Fibroblast of peridontal ligament (primary cell): ENCODE results near the gene TRIM68.
A peak's percentile ranks its signal among the peaks of the same experiment; 100 is the strongest.

ENCODE experiments used
- DNase-seq: peaks from one replicate; pipeline ENCODE4 v3.0.0-alpha.2; 2010; ENCODE audit errors: extremely low read depth

Gene TRIM68

GRCh38 chr11:4606231-4607015 is 1.6 kb downstream of the TRIM68 start:
- peak; percentile 64 for DNase-seq

GRCh38 chr11:4605057-4605456 is 3.0 kb downstream of the TRIM68 start:
- DNase-seq: no peak

- DNase-seq: no peak
Observed at GRCh38 chr11:4593739-4594138, 14.3 kb downstream of the TRIM68 start, which contains the start of gene OR52I1. OR52I1 (plus strand) TSS chr11:4594039; CDS start chr11:4594039, 0 bp downstream.

- no peak for DNase-seq
Observed at GRCh38 chr11:4589017-4589416, 19.0 kb downstream of the TRIM68 start.

GRCh38 chr11:4581443-4581842 is 26.6 kb downstream of the TRIM68 start, which contains the start of gene OR52I2:
OR52I2 (plus strand) TSS chr11:4581743.
- DNase-seq: no peak

- no peak for DNase-seq
Observed at GRCh38 chr11:4580124-4580523, 27.9 kb downstream of the TRIM68 start.

GRCh38 chr11:4578624-4579023 is 29.4 kb downstream of the TRIM68 start:
- no peak for DNase-seq

GRCh38 chr11:4577761-4578160 is 30.3 kb downstream of the TRIM68 start:
- no peak for DNase-seq

- DNase-seq: no peak
Observed at GRCh38 chr11:4576880-4577279, 31.2 kb downstream of the TRIM68 start.

- no peak for DNase-seq
Observed at GRCh38 chr11:4569075-4569474, 39.0 kb downstream of the TRIM68 start.

GRCh38 chr11:4565371-4565770 is 42.7 kb downstream of the TRIM68 start:
- DNase-seq: no peak

- DNase-seq: no peak
Observed at GRCh38 chr11:4560467-4560866, 47.6 kb downstream of the TRIM68 start.

GRCh38 chr11:4559527-4560440 is 48.2 kb downstream of the TRIM68 start:
- DNase-seq: no peak

- DNase-seq: peak; percentile 9
Observed at GRCh38 chr11:4551346-4551979, 56.6 kb downstream of the TRIM68 start.
